Spinal cord (tissue), 10 donors: Measurements from ENCODE around the gene ENOX2. TPM values are rescaled to one million over a fixed set of nuclear protein-coding genes. Genes with fewer than 3 reads are reported as not detected.

Experiments used
- DNase-seq, 6 donors: peaks; one replicate each; pipeline versions ENCODE4 v3.0.0 to v3.0.0-alpha.2; 2013 to 2015; ENCODE audit warnings: low spot score in 6 of 6, low read depth in 4 of 6
- H3K27ac ChIP-seq: one replicate; pipeline ENCODE4 v1.5.1; 2013; ENCODE audit warnings: low read depth, low read length, control low read depth
- H3K27me3 ChIP-seq: one replicate; pipeline ENCODE4 v1.6.1; 2013; ENCODE audit warnings: low read length; ENCODE audit not compliant: control insufficient read depth, insufficient read depth
- H3K36me3 ChIP-seq: one replicate; pipeline ENCODE4 v1.6.1; 2013; ENCODE audit warnings: low read length; ENCODE audit not compliant: control insufficient read depth, insufficient read depth
- H3K4me1 ChIP-seq: one replicate; pipeline ENCODE4 v1.6.1; 2013; ENCODE audit warnings: low read length; ENCODE audit not compliant: control insufficient read depth, insufficient read depth
- H3K4me3 ChIP-seq: one replicate; pipeline ENCODE4 v1.5.1; 2013; ENCODE audit warnings: low read depth, low read length, control low read depth
- H3K9me3 ChIP-seq: one replicate; pipeline ENCODE4 v1.6.1; 2013; ENCODE audit warnings: low read length; ENCODE audit not compliant: control insufficient read depth, insufficient read depth
- WGBS: methylation state at CpG from one replicate; pipeline ENCODE4 v1.1.5; 2013; ENCODE audit warnings: missing lambda C conversion rate; ENCODE audit not compliant: insufficient coverage; 5-methylcytosine and 5-hydroxymethylcytosine counted together
- polyA plus RNA-seq, 2 donors: library from polyadenylated mRNA; unstranded; fragments of 120-200 nt; gene quantifications; one replicate each; pipeline ENCODE4 v1.2.1, GENCODE V29; 2013; ENCODE audit not compliant: insufficient read length in 2 of 2
- total RNA-seq, 2 donors: library from RNA; depleted of rRNA in 1 of 2; stranded (reverse); fragments of 120-200 nt in 1 of 2; fragments of >200 nt in 1 of 2; gene quantifications; one replicate each; pipeline versions ENCODE4 v1.2.3 to v1.2.4, GENCODE V29; 2013 to 2014
- donor health status: healthy.

Gene ENOX2
- total and polyA plus RNA-seq, 4 donors, result 6.1 to 16.6 (median 13.3) TPM

- no peak for DNase-seq
- Histone ChIP-seq H3K9me3 (no peaks in the 10 kb centered on the region), H3K36me3 (no peaks in the 10 kb centered on the region), H3K4me3 (no peak overlapping the region), H3K4me1 (no peaks in the 10 kb centered on the region), H3K27me3 (peaks cover 2% of the 10 kb centered on the region), H3K27ac (no peak overlapping the region)
- no CpG with 5 or more reads among the region's 1 CpG for WGBS
Observed at GRCh38 chrX:130754353-130754752, 148.7 kb downstream of the ENOX2 start.

- DNase-seq, result no peak
- no peaks in the 10 kb centered on the region for H3K4me1 ChIP-seq
- H3K4me3 ChIP-seq, result no peak overlapping the region
- H3K27ac ChIP-seq, result no peak overlapping the region
- H3K27me3 ChIP-seq, result no peaks in the 10 kb centered on the region
- no peaks in the 10 kb centered on the region for H3K36me3 ChIP-seq
- WGBS, result no CpG with 5 or more reads among the region's 2 CpGs
- H3K9me3 ChIP-seq, result no peaks in the 10 kb centered on the region
Observed at GRCh38 chrX:130746709-130747342, 156.2 kb downstream of the ENOX2 start.

- no peak overlapping the region for H3K4me3 ChIP-seq
- no peaks in the 10 kb centered on the region for H3K27me3 ChIP-seq
- WGBS, result 59% methylated on average over 2 of the region's 3 CpGs
- no peak for DNase-seq
- no peaks in the 10 kb centered on the region for H3K36me3 ChIP-seq
- H3K27ac ChIP-seq, result no peak overlapping the region
- no peaks in the 10 kb centered on the region for H3K9me3 ChIP-seq
- no peaks in the 10 kb centered on the region for H3K4me1 ChIP-seq
Observed at GRCh38 chrX:130746077-130746476, 156.9 kb downstream of the ENOX2 start.

DNA sequence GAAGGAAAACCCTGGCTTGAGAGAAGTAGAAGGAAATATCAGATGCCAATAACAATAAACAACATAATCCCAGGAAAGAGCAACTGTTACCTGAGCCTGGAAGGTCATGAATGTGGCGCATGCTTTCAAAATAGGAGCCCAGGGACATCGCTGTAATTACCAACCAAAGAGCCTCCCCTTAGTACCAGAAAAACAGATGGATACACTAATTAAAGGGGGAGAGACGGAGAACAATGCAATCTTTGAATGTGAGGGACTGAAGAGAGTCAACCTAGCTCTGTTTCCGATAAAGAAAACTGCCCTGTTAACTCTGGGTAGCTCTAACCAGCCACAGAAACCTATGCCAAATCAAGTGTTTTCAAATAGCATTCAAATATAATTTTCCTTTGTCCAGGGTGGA, 161.4 kb downstream of the ENOX2 start:
- no peaks in the 10 kb centered on the region for H3K4me1 ChIP-seq
- H3K27me3 ChIP-seq, result no peaks in the 10 kb centered on the region
- WGBS, result no CpG with 5 or more reads among the region's 4 CpGs
- no peak overlapping the region for H3K4me3 ChIP-seq
- no peak overlapping the region for H3K27ac ChIP-seq
- H3K9me3 ChIP-seq, result no peaks in the 10 kb centered on the region
- peak in 2 of 6 donors; percentile 10 to 53 for DNase-seq
- no peaks in the 10 kb centered on the region for H3K36me3 ChIP-seq

DNA sequence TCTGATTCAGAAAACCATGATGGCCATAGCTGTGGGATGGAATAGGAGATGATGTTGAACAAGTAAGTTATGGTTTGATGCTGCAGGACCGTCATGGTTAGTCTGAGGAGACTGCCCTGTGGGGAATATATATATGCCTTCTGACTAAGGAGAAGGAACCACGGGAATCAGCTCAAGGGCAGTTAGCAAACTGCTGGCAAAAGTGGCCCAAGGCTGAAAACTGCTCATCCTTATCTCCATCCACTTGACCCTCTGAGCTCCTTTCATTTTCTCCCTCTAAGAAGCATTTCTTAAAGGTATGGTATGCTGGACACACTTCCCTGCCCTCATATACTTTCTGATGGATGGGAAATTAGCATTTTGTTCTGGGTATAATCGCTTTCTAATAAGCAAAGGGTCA, 161.9 kb downstream of the ENOX2 start:
- H3K4me1 ChIP-seq, result no peaks in the 10 kb centered on the region
- DNase-seq, result no peak
- H3K4me3 ChIP-seq, result no peak overlapping the region
- WGBS, result 60% methylated on average over 1 of the region's 3 CpGs
- H3K27ac ChIP-seq, result no peak overlapping the region
- no peaks in the 10 kb centered on the region for H3K36me3 ChIP-seq
- H3K27me3 ChIP-seq, result no peaks in the 10 kb centered on the region
- H3K9me3 ChIP-seq, result no peaks in the 10 kb centered on the region

DNA sequence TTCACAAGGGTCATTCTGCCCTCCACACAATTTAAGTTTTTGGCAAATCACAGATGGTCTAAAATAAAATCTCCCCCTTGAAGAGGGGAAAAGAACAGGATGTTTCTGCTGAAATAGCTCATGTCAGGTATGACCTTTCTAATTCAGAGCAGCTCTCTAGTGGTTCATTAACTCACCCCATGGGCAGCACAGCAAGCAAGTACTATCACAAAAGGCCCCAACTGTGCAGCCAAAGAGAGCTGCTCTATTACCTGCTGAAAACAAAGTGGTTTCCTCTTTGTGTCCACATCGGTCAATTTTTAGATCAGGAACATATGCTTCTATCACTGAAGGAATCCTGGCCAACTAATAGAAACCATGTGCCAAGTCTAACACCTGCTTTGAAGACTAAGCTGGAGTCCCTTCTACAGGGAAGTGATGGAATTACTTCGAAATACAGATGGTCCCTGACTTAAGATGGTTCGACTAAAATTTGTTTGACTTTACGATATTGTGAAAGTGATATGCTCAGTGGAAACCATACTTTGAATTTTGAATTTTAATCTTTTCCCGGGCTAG, 164.3 kb downstream of the ENOX2 start:
- Histone ChIP-seq H3K4me3 (no peak overlapping the region), H3K27me3 (no peaks in the 10 kb centered on the region), H3K27ac (no peak overlapping the region), H3K4me1 (peaks cover 2% of the 10 kb centered on the region), H3K9me3 (no peaks in the 10 kb centered on the region), H3K36me3 (no peaks in the 10 kb centered on the region)
- no peak for DNase-seq
- WGBS, result 70% methylated on average over 5 of the region's 5 CpGs

DNA sequence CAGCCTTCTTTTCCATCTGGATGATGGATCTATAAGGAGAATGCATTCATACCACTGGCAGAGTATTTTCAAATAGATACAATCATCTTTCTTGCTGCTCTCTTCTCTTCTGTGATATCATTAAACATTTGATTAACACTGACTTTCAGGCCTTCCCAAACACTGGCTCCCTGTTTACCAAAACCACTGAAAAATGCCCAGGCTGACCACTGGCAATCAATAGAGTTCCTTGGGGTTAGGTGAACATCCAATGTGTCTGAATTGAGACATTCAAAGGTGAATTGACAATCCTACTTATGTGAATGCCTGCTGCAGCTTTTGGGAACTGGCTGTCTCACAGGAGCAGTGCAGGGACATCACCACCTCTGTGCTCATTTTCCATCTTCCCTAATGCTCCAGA, 168.3 kb downstream of the ENOX2 start:
- DNase-seq, result no peak
- H3K36me3 ChIP-seq, result no peaks in the 10 kb centered on the region
- no peaks in the 10 kb centered on the region for H3K9me3 ChIP-seq
- peaks cover 2% of the 10 kb centered on the region for H3K4me1 ChIP-seq
- H3K27ac ChIP-seq, result no peak overlapping the region
- H3K4me3 ChIP-seq, result no peak overlapping the region
- H3K27me3 ChIP-seq, result no peaks in the 10 kb centered on the region

GRCh38 chrX:130728208-130728607, 174.8 kb downstream of the ENOX2 start:
- Histone ChIP-seq H3K4me1 (no peaks in the 10 kb centered on the region), H3K4me3 (no peak overlapping the region), H3K9me3 (peaks cover 2% of the 10 kb centered on the region)

DNA sequence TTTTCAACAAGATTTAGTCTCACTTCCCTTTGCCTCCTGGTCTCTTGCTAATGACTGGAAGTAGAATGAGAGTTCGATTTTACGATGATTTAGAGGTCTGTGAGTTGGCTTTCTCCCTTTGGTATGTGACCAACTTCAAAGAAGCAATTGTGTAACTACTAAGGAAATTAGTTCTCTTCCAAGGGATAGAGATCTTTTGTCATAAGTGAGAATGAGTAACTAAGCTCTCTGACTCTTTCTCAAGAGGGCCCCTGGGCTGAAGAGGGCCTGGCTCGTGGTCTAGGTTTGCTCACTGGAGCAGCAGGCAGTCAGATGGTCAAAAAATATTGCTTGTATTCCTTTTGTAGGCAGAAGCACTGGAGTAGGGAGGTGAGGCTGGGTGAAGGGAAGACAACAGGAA, 176.3 kb downstream of the ENOX2 start:
- Histone ChIP-seq H3K27ac (no peak overlapping the region), H3K27me3 (no peaks in the 10 kb centered on the region), H3K9me3 (peaks cover 2% of the 10 kb centered on the region), H3K36me3 (no peaks in the 10 kb centered on the region), H3K4me3 (no peak overlapping the region), H3K4me1 (no peaks in the 10 kb centered on the region)
- WGBS, result 38% methylated on average over 1 of the region's 3 CpGs
- no peak for DNase-seq

More at GRCh38 chrX:130728208-130728607, 174.8 kb downstream of the ENOX2 start:
- Histone ChIP-seq H3K27me3 (no peaks in the 10 kb centered on the region), H3K36me3 (no peaks in the 10 kb centered on the region), H3K27ac (no peak overlapping the region)
- DNase-seq, result no peak

DNA sequence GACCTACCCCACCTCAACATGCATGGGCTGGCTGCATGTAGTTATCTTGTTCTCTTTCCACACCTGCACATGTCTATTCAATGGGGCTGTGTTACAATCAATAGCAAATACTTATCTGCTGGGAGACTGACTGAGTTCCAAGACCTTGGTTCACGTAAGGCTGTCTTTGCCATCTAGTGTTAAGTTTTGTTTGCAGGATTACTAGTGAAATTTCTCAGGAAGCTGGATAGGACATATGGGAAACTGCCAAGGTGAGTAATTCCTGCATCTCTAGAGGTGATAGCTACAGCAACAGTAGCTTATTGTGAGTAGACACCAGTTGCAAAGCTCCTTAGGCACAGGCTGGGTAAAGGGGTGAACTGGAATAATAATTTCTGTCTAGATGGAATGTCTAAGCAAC, 177.5 kb downstream of the ENOX2 start:
- Histone ChIP-seq H3K4me1 (no peaks in the 10 kb centered on the region), H3K4me3 (no peak overlapping the region), H3K36me3 (no peaks in the 10 kb centered on the region), H3K27ac (no peak overlapping the region), H3K9me3 (peaks cover 2% of the 10 kb centered on the region), H3K27me3 (no peaks in the 10 kb centered on the region)
- no peak for DNase-seq
- WGBS, result 67% methylated on average over 1 of the region's 1 CpG
